ENCODE measurements around the gene GRB2.
"Not testable (repeated sequence)": the region's sequence is repeated elsewhere in the genome, so short reads cannot be mapped to it uniquely, and the experiment has no call there.

DNA sequence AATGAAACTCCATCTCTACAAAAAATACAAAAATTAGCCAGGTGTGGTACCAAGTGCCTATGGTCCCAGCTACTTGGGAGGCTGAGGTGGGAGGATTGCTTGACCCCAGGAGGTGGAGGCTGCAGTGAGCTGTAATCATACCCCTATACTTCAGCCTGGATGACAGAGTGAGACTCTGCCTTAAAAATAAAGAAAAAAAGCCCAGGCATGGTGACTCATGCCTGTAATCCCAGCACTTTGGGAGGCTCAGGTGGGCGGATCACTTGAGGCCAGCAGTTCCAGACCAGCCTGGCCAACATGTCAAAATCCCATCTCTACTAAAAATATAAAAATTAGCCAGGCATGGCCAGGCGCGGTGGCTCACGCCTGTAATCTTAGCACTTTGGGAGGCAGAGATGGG, 125.3 kb downstream of the GRB2 start:
- TF ChIP-seq, protein P1, sequence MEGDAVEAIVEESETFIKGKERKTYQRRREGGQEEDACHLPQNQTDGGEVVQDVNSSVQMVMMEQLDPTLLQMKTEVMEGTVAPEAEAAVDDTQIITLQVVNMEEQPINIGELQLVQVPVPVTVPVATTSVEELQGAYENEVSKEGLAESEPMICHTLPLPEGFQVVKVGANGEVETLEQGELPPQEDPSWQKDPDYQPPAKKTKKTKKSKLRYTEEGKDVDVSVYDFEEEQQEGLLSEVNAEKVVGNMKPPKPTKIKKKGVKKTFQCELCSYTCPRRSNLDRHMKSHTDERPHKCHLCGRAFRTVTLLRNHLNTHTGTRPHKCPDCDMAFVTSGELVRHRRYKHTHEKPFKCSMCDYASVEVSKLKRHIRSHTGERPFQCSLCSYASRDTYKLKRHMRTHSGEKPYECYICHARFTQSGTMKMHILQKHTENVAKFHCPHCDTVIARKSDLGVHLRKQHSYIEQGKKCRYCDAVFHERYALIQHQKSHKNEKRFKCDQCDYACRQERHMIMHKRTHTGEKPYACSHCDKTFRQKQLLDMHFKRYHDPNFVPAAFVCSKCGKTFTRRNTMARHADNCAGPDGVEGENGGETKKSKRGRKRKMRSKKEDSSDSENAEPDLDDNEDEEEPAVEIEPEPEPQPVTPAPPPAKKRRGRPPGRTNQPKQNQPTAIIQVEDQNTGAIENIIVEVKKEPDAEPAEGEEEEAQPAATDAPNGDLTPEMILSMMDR (IDR thresholded peaks at IDR 0.05; ENCODE audit: poor library complexity), result not testable (repeated sequence)
- TF ChIP-seq EZH2 (IDR thresholded peaks at IDR 0.05; ENCODE audit: borderline replicate concordance), result not testable (repeated sequence)
